ENCODE data around the gene SUFU. TPM values are rescaled to one million over a fixed set of nuclear protein-coding genes. Genes with fewer than 3 reads are reported as not detected.

Gene SUFU
- total RNA-seq, 1 experiment from 2014 or later = 13.1 TPM

GRCh38 chr10:102617041-102617440 is 113.3 kb downstream of the SUFU start (continued):
- TF ChIP-seq ATF6 (CRISPR knock-in tag; IDR thresholded peaks at IDR 0.05) = no peak
- TF ChIP-seq, protein P1, sequence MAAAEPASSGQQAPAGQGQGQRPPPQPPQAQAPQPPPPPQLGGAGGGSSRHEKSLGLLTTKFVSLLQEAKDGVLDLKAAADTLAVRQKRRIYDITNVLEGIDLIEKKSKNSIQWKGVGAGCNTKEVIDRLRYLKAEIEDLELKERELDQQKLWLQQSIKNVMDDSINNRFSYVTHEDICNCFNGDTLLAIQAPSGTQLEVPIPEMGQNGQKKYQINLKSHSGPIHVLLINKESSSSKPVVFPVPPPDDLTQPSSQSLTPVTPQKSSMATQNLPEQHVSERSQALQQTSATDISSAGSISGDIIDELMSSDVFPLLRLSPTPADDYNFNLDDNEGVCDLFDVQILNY (CRISPR knock-in tag; IDR thresholded peaks at IDR 0.05) = no peak
- TF ChIP-seq SMAD3 (CRISPR knock-in tag; IDR thresholded peaks at IDR 0.05; ENCODE audit: borderline replicate concordance) = no peak
- no peak for TF ChIP-seq NFYB (CRISPR knock-in tag; conservative IDR thresholded peaks at IDR 0.05; ENCODE audit: low read depth)
- TF ChIP-seq JUN (CRISPR knock-in tag; IDR thresholded peaks at IDR 0.05) = no peak
- no peak for TF ChIP-seq ZNF138 (CRISPR knock-in tag; conservative IDR thresholded peaks at IDR 0.05)

DNA sequence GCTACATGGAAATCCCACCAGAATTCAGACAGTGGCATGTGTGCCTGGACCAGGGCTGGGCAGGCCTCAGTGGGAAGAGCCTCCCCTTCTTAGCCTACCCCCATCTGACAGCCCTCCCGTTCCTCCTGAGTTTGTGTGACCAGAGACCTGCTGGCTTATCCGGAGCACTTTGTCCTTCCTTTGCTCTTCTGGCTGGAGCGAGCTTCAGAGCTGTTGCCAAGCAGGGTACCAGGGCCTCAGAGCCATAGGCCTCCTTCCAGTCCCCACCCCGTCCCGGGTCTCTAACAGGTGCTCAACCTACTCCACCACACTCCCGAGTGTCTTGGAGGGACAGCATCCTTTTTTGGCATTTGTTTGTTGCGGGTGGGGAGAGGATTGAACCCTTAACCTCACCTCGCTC is 114.0 kb downstream of the SUFU start:
- CTCF ChIA-PET = interaction anchor here (4.9 kb wide), 1 partner anchor 8 kb away, joined by 41 read pairs; no protein-coding TSS in a partner anchor

More for the DNA sequence above, 114.0 kb downstream of the SUFU start:
- Mint-ChIP-seq H3K9me3 (no peaks in the 10 kb centered on the region), H3K4me3 (no peak overlapping the region), H3K4me1 (peaks cover 8% of the 10 kb centered on the region), H3K27ac (no peak overlapping the region), H3K27me3 (ENCODE audit: low read depth) (no peaks in the 10 kb centered on the region), H3K36me3 (no peaks in the 10 kb centered on the region; the same call in 1 of the 2 replicates)
- ATAC-seq (no peak), DNase-seq (ENCODE audit: low spot score) (no peak)
- POLR2A ChIA-PET = no interaction called here
- TF ChIP-seq RELA (CRISPR knock-in tag; IDR thresholded peaks at IDR 0.05; ENCODE audit: borderline replicate concordance) (no peak), TCF7 (CRISPR knock-in tag; IDR thresholded peaks at IDR 0.05; ENCODE audit: low read depth) (no peak), ATF6 (CRISPR knock-in tag; IDR thresholded peaks at IDR 0.05) (no peak), FOXK1 (CRISPR knock-in tag; IDR thresholded peaks at IDR 0.05) (no peak), CREM (CRISPR knock-in tag; IDR thresholded peaks at IDR 0.05) (no peak), SOX15 (CRISPR knock-in tag; IDR thresholded peaks at IDR 0.05) (no peak), TEAD1 (CRISPR knock-in tag; IDR thresholded peaks at IDR 0.05) (no peak), NFYB (CRISPR knock-in tag; conservative IDR thresholded peaks at IDR 0.05; ENCODE audit: low read depth) (no peak), USF2 (CRISPR knock-in tag; IDR thresholded peaks at IDR 0.05) (no peak), PRRX2 (CRISPR knock-in tag; IDR thresholded peaks at IDR 0.05) (no peak), ZNF121 (CRISPR knock-in tag; IDR thresholded peaks at IDR 0.05) (no peak), SMAD3 (CRISPR knock-in tag; IDR thresholded peaks at IDR 0.05; ENCODE audit: borderline replicate concordance) (no peak), IRF1 (CRISPR knock-in tag; IDR thresholded peaks at IDR 0.05) (no peak)
- TF ChIP-seq, protein P2, sequence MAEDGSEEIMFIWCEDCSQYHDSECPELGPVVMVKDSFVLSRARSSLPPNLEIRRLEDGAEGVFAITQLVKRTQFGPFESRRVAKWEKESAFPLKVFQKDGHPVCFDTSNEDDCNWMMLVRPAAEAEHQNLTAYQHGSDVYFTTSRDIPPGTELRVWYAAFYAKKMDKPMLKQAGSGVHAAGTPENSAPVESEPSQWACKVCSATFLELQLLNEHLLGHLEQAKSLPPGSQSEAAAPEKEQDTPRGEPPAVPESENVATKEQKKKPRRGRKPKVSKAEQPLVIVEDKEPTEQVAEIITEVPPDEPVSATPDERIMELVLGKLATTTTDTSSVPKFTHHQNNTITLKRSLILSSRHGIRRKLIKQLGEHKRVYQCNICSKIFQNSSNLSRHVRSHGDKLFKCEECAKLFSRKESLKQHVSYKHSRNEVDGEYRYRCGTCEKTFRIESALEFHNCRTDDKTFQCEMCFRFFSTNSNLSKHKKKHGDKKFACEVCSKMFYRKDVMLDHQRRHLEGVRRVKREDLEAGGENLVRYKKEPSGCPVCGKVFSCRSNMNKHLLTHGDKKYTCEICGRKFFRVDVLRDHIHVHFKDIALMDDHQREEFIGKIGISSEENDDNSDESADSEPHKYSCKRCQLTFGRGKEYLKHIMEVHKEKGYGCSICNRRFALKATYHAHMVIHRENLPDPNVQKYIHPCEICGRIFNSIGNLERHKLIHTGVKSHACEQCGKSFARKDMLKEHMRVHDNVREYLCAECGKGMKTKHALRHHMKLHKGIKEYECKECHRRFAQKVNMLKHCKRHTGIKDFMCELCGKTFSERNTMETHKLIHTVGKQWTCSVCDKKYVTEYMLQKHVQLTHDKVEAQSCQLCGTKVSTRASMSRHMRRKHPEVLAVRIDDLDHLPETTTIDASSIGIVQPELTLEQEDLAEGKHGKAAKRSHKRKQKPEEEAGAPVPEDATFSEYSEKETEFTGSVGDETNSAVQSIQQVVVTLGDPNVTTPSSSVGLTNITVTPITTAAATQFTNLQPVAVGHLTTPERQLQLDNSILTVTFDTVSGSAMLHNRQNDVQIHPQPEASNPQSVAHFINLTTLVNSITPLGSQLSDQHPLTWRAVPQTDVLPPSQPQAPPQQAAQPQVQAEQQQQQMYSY (CRISPR knock-in tag; IDR thresholded peaks at IDR 0.05) = no peak
- TF ChIP-seq, protein P3, sequence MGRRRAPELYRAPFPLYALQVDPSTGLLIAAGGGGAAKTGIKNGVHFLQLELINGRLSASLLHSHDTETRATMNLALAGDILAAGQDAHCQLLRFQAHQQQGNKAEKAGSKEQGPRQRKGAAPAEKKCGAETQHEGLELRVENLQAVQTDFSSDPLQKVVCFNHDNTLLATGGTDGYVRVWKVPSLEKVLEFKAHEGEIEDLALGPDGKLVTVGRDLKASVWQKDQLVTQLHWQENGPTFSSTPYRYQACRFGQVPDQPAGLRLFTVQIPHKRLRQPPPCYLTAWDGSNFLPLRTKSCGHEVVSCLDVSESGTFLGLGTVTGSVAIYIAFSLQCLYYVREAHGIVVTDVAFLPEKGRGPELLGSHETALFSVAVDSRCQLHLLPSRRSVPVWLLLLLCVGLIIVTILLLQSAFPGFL (CRISPR knock-in tag; IDR thresholded peaks at IDR 0.05; ENCODE audit: borderline replicate concordance) = no peak
- TF ChIP-seq, protein P4, sequence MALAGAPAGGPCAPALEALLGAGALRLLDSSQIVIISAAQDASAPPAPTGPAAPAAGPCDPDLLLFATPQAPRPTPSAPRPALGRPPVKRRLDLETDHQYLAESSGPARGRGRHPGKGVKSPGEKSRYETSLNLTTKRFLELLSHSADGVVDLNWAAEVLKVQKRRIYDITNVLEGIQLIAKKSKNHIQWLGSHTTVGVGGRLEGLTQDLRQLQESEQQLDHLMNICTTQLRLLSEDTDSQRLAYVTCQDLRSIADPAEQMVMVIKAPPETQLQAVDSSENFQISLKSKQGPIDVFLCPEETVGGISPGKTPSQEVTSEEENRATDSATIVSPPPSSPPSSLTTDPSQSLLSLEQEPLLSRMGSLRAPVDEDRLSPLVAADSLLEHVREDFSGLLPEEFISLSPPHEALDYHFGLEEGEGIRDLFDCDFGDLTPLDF (CRISPR knock-in tag; IDR thresholded peaks at IDR 0.05) = no peak
- TF ChIP-seq, protein P5, sequence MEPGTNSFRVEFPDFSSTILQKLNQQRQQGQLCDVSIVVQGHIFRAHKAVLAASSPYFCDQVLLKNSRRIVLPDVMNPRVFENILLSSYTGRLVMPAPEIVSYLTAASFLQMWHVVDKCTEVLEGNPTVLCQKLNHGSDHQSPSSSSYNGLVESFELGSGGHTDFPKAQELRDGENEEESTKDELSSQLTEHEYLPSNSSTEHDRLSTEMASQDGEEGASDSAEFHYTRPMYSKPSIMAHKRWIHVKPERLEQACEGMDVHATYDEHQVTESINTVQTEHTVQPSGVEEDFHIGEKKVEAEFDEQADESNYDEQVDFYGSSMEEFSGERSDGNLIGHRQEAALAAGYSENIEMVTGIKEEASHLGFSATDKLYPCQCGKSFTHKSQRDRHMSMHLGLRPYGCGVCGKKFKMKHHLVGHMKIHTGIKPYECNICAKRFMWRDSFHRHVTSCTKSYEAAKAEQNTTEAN (CRISPR knock-in tag; IDR thresholded peaks at IDR 0.05) = no peak
- TF ChIP-seq, protein P6, sequence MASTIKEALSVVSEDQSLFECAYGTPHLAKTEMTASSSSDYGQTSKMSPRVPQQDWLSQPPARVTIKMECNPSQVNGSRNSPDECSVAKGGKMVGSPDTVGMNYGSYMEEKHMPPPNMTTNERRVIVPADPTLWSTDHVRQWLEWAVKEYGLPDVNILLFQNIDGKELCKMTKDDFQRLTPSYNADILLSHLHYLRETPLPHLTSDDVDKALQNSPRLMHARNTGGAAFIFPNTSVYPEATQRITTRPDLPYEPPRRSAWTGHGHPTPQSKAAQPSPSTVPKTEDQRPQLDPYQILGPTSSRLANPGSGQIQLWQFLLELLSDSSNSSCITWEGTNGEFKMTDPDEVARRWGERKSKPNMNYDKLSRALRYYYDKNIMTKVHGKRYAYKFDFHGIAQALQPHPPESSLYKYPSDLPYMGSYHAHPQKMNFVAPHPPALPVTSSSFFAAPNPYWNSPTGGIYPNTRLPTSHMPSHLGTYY (CRISPR knock-in tag; IDR thresholded peaks at IDR 0.05) = no peak
